H1 (cell line): Measurements from ENCODE around the gene DENND5B. TPM values are rescaled to one million over a fixed set of nuclear protein-coding genes. Genes with fewer than 3 reads are reported as not detected.

Experiments used
- CTCF ChIA-PET: fragments of 300-600 bp; sonication (Branson Sonifier 250); formaldehyde crosslinking; loops from one replicate; lab custom pipeline; 2021; ENCODE audit not compliant: partially characterized antibody; lab: Charles Lee
- POLR2A ChIA-PET: fragments of 300-600 bp; sonication (Branson Sonifier 250); formaldehyde crosslinking; loops from one replicate; lab custom pipeline; 2021; ENCODE audit warnings: inconsistent platforms; ENCODE audit not compliant: partially characterized antibody; lab: Charles Lee
- DNase-seq, 2 experiments: peaks; one replicate each; pipeline versions ENCODE4 v3.0.0 to v3.0.0-alpha.2; 2010 to 2022; ENCODE audit warnings: low spot score in 2 of 2, low read depth in 1 of 2, mixed read lengths in 1 of 2
- FAIRE-seq: peaks from 2 replicates; lab custom pipeline; 2011; peaks lifted over from hg19 to GRCh38; lab: Jason Lieb, UNC
- H2AFZ ChIP-seq: 2 replicates; pipeline ENCODE4 v1.8.1; 2012; ENCODE audit warnings: low read length, inconsistent platforms
- H2AK5ac ChIP-seq: 2 replicates; pipeline ENCODE4 v1.6.1; 2013; ENCODE audit warnings: low read depth, low read length
- H2BK120ac ChIP-seq: replicated peaks from 2 replicates; pipeline ENCODE3; 2013; ENCODE audit warnings: low read depth, low read length, inconsistent platforms
- H2BK12ac ChIP-seq: 2 replicates; pipeline ENCODE4 v1.6.1; 2013; ENCODE audit warnings: low read depth, low read length
- H2BK15ac ChIP-seq: 2 replicates; pipeline ENCODE4 v1.6.1; 2013; ENCODE audit warnings: low read length
- H2BK20ac ChIP-seq: 2 replicates; pipeline ENCODE4 v1.6.1; 2013; ENCODE audit warnings: low read length
- H2BK5ac ChIP-seq: 2 replicates; pipeline ENCODE4 v1.6.1; 2013; ENCODE audit warnings: low read depth, low read length
- H3K14ac ChIP-seq: 2 replicates; pipeline ENCODE4 v1.6.1; 2013; ENCODE audit warnings: inconsistent platforms; ENCODE audit not compliant: insufficient read length
- H3K18ac ChIP-seq: 2 replicates; pipeline ENCODE4 v1.6.1; 2013; ENCODE audit warnings: low read length; ENCODE audit errors: extremely low read depth
- H3K23ac ChIP-seq: 2 replicates; pipeline ENCODE4 v1.6.1; 2013; ENCODE audit warnings: inconsistent platforms; ENCODE audit not compliant: insufficient read length
- H3K23me2 ChIP-seq: 2 replicates; pipeline ENCODE4 v1.6.1; 2013; ENCODE audit warnings: low read depth, low read length
- H3K27ac ChIP-seq: 2 replicates; pipeline ENCODE4 v1.6.1; 2011; ENCODE audit warnings: low read depth, low read length, inconsistent platforms
- H3K27me3 ChIP-seq, 4 experiments: replicated peaks in 1 of 4; 1 replicate in 1 of 4; 2 replicates in 3 of 4; pipeline versions ENCODE4 v1.6.1 to v1.8.1; 2011 to 2013; ENCODE audit warnings: low read length in 3 of 4, mild to moderate bottlenecking in 3 of 4, inconsistent platforms in 2 of 4, mixed read lengths in 2 of 4, moderate library complexity in 1 of 4; ENCODE audit not compliant: control insufficient read depth in 3 of 4, insufficient read depth in 3 of 4; ENCODE audit errors: extremely low read depth in 1 of 4
- H3K36me3 ChIP-seq, 4 experiments: 2 replicates each; pipeline versions ENCODE4 v1.6.1 to v1.8.1; 2011 to 2013; ENCODE audit warnings: mild to moderate bottlenecking in 4 of 4, low read length in 3 of 4, moderate library complexity in 2 of 4, control low read depth in 1 of 4, inconsistent platforms in 1 of 4; ENCODE audit not compliant: insufficient read depth in 4 of 4, control insufficient read depth in 2 of 4
- H3K4ac ChIP-seq: replicated peaks from 2 replicates; pipeline ENCODE3; 2013; ENCODE audit warnings: low read length, low read depth, mixed read lengths, inconsistent platforms; ENCODE audit not compliant: insufficient read length
- H3K4me1 ChIP-seq, 4 experiments: replicated peaks in 1 of 4; 1 replicate in 1 of 4; 2 replicates in 3 of 4; pipeline versions ENCODE4 v1.6.1 to v1.8.1; 2011 to 2013; ENCODE audit warnings: low read length in 3 of 4, inconsistent platforms in 2 of 4, mixed read lengths in 1 of 4; ENCODE audit not compliant: insufficient read depth in 4 of 4, control insufficient read depth in 3 of 4
- H3K4me2 ChIP-seq, 2 experiments: 2 replicates each; pipeline versions ENCODE4 v1.6.1 to v1.8.1; 2011 to 2013; ENCODE audit warnings: low read depth in 2 of 2, low read length in 2 of 2, control low read depth in 1 of 2, inconsistent platforms in 1 of 2, mild to moderate bottlenecking in 1 of 2; ENCODE audit not compliant: insufficient read depth in 1 of 2
- H3K4me3 ChIP-seq, 4 experiments: fragments of 200-600, 300-600 bp in 1 of 4; sonication (generic), shearing (Covaris generic), sonication (Bioruptor Twin) in 1 of 4; 2 replicates each; pipeline versions ENCODE4 v1.5.1 to v1.8.1; 2011 to 2016; ENCODE audit warnings: low read length in 4 of 4, low read depth in 3 of 4, control low read depth in 2 of 4, inconsistent platforms in 2 of 4, mild to moderate bottlenecking in 2 of 4, mixed read lengths in 1 of 4, moderate library complexity in 1 of 4; ENCODE audit not compliant: insufficient read depth in 2 of 4; ENCODE audit errors: extremely low read depth in 1 of 4
- H3K56ac ChIP-seq: replicated peaks from 2 replicates; pipeline ENCODE3; 2013; ENCODE audit warnings: low read depth, mild to moderate bottlenecking, mixed read lengths, low read length, inconsistent platforms; ENCODE audit not compliant: insufficient read length
- H3K79me1 ChIP-seq: 2 replicates; pipeline ENCODE4 v1.6.1; 2013; ENCODE audit warnings: low read depth, low read length, control low read depth
- H3K79me2 ChIP-seq, 2 experiments: 2 replicates each; pipeline versions ENCODE4 v1.6.1 to v1.8.1; 2012 to 2013; ENCODE audit warnings: low read length in 2 of 2, mild to moderate bottlenecking in 2 of 2, inconsistent platforms in 1 of 2; ENCODE audit not compliant: insufficient read depth in 2 of 2, control insufficient read depth in 1 of 2
- H3K9ac ChIP-seq, 4 experiments: replicated peaks in 1 of 4; 1 replicate in 1 of 4; 2 replicates in 3 of 4; pipeline versions ENCODE4 v1.6.1 to v1.8.1; 2011 to 2013; ENCODE audit warnings: low read depth in 3 of 4, low read length in 3 of 4, control low read depth in 2 of 4, mild to moderate bottlenecking in 2 of 4, moderate library complexity in 2 of 4, inconsistent platforms in 1 of 4; ENCODE audit errors: extremely low read depth in 1 of 4
- H3K9me3 ChIP-seq, 2 experiments: 2 replicates each; pipeline versions ENCODE4 v1.6.1 to v1.8.1; 2012 to 2013; ENCODE audit warnings: mild to moderate bottlenecking in 2 of 2, moderate library complexity in 2 of 2, control low read depth in 1 of 2, inconsistent platforms in 1 of 2, low read depth in 1 of 2, low read length in 1 of 2, mixed read lengths in 1 of 2; ENCODE audit not compliant: insufficient read depth in 2 of 2
- H4K20me1 ChIP-seq, 2 experiments: replicated peaks in 1 of 2; 2 replicates each; pipeline versions ENCODE3 to v1.8.1; 2011 to 2013; ENCODE audit warnings: inconsistent platforms in 2 of 2, low read length in 2 of 2, mild to moderate bottlenecking in 1 of 2; ENCODE audit not compliant: insufficient read depth in 2 of 2, control insufficient read depth in 1 of 2
- H4K5ac ChIP-seq: 2 replicates; pipeline ENCODE4 v1.6.1; 2013; ENCODE audit warnings: low read length, low read depth, mixed read lengths, inconsistent platforms; ENCODE audit not compliant: insufficient read length
- H4K8ac ChIP-seq: 2 replicates; pipeline ENCODE4 v1.8.0; 2013; ENCODE audit warnings: mild to moderate bottlenecking, moderate library complexity, low read length, inconsistent platforms; ENCODE audit not compliant: insufficient read depth; ENCODE audit errors: extremely low read depth
- H4K91ac ChIP-seq: replicated peaks from 2 replicates; pipeline ENCODE3; 2013; ENCODE audit warnings: low read length, mixed read lengths, inconsistent platforms; ENCODE audit not compliant: insufficient read length
- ASH2L ChIP-seq: fragments of 200-600, 300-600 bp; sonication (generic); IDR thresholded peaks from one replicate; pipeline ENCODE4 v1.7.1; 2017; ENCODE audit warnings: low read length
- CREB1 ChIP-seq: IDR thresholded peaks from 2 replicates; pipeline ENCODE4 v1.6.1; 2012; ENCODE audit warnings: inconsistent platforms
- GABPA ChIP-seq: IDR thresholded peaks from 2 replicates; pipeline ENCODE4 v1.6.1; 2011; ENCODE audit warnings: mild to moderate bottlenecking, low read length, moderate library complexity, borderline replicate concordance; ENCODE audit not compliant: insufficient read depth
- GTF2F1 ChIP-seq: IDR thresholded peaks from 2 replicates; pipeline ENCODE4 v1.6.1; 2012; ENCODE audit warnings: low read depth, low read length, improper control_type of control experiment, borderline replicate concordance
- PHF8 ChIP-seq: fragments of 200-600 bp; sonication (generic); conservative IDR thresholded peaks from 2 replicates; pipeline ENCODE4 v1.7.1; 2012; ENCODE audit warnings: low read depth, mild to moderate bottlenecking, inconsistent platforms, low read length, moderate library complexity
- POLR2A ChIP-seq, 2 experiments: IDR thresholded peaks; 1 replicate in 1 of 2; 2 replicates in 1 of 2; pipeline ENCODE4 v1.6.1; 2011; ENCODE audit warnings: low read depth in 2 of 2, low read length in 2 of 2, mild to moderate bottlenecking in 2 of 2; ENCODE audit errors: control extremely low read depth in 1 of 2
- SAP30 ChIP-seq: fragments of 300-600 bp; sonication (generic); IDR thresholded peaks from 2 replicates; pipeline ENCODE4 v1.7.1; 2012; ENCODE audit warnings: low read length, moderate library complexity, mild to moderate bottlenecking, inconsistent platforms; ENCODE audit not compliant: insufficient read depth, insufficient replicate concordance
- WGBS, 2 experiments: shearing (Covaris generic) in 1 of 2; methylation state at CpG; one replicate each; pipeline versions ENCODE4 v1.1.6 to v1.1.7; 2013 to 2015; ENCODE audit warnings: low lambda C conversion rate in 2 of 2, mixed read lengths in 2 of 2, inconsistent platforms in 1 of 2, low coverage in 1 of 2, missing lambda C conversion rate in 1 of 2; ENCODE audit not compliant: insufficient replicate concordance in 2 of 2, insufficient coverage in 1 of 2, insufficient read length in 1 of 2; ENCODE audit errors: extremely low coverage in 1 of 2, missing lambda C conversion rate in 1 of 2; 5-methylcytosine and 5-hydroxymethylcytosine counted together
- polyA plus RNA-seq, 7 experiments: library from polyadenylated mRNA; depleted of rRNA in 3 of 7; stranded (reverse) in 5 of 7; unstranded in 2 of 7; fragments of >200 nt in 5 of 7; fragments of 200-250 nt in 2 of 7; gene quantifications; 1 replicate in 5 of 7; 2 replicates in 1 of 7; 4 replicates in 1 of 7; pipeline versions ENCODE4 v1.2.1 to v1.2.3, GENCODE V29; 2011 to 2013; ENCODE audit warnings: missing spikeins in 2 of 7, mixed read lengths in 2 of 7
- total RNA-seq: library from RNA; stranded (reverse); fragmentation: NEBNext Ultra II Directional; extraction: Animal tissue kit (Norgen Biotek cat#: 25700); gene quantifications from 2 replicates; pipeline ENCODE4 v1.2.1, GENCODE V29; 2021
- TF ChIP-seq, protein P1 (sequence below), 3 experiments: IDR thresholded peaks; 1 replicate in 2 of 3; 2 replicates in 1 of 3; pipeline versions ENCODE4 v1.5.1 to v1.6.1; 2011; ENCODE audit warnings: low read length in 3 of 3, mild to moderate bottlenecking in 3 of 3, inconsistent platforms in 2 of 3, low read depth in 1 of 3, moderate library complexity in 1 of 3; ENCODE audit not compliant: insufficient read depth in 1 of 3; ENCODE audit errors: control extremely low read depth in 1 of 3

Gene DENND5B
- total and polyA plus RNA-seq, 2 of the 8 experiments (the other 6 are each of a cell fraction or from before 2014, with no cell fraction given), result 13.4 to 20.2 TPM

DNA sequence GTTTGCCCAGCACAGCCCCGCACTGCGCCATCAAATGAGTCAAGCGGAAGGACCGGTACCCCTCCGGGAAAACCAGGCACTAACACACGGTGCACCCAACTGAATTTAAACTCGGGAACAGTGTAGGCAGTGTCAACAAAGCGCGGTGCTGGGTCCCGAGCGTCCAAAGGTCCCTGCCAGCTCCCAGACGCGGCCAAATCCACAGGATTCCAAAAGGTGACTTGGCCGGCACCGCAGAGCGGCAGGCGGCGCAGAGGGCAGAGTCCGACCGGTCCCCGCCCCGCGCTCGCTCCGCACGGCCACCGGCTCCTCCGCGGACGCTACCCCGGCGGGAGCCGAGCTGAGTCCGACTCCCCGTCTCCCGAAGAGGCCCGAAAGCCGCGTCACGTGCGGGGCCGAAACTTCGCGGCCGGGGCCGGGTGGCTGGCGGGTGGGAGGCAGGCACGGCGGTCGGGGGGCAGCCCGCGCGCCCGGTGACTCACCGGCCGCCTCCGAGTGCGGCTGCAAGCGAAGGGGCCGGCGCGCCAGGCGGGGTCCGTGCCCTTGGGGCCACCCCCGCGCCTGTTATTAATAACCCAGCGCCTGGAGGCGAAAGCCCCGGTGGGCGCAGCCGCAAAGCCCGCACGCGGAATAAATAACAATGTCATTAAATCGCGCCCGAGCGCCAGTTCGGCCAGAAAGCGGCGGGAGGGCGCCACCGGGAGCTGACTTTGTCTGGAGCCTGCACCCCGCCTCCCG lies 863 bp downstream of the DENND5B start:
- H3K79me1 ChIP-seq, result peaks cover 3% of the 10 kb centered on the region; the same call in 1 of the 2 replicates
- H3K4me2 ChIP-seq, result peak overlapping the region; percentile 71 to 81
- FAIRE-seq, result no peak
- no peak overlapping the region for H4K91ac ChIP-seq
- H3K79me2 ChIP-seq, result peaks cover 0 to 38% of the 10 kb centered on the region in 2 experiments; a peak in 3 of 4 replicates
- H3K18ac ChIP-seq, result peak overlapping the region; percentile 95; the same call in 1 of the 2 replicates
- POLR2A ChIA-PET, result interaction anchor here (0.8 to 2.0 kb wide), 11 partner anchors 11 to 267 kb away, joined by 3 to 13 read pairs (median 4); no protein-coding TSS in a partner anchor
- DNase-seq, result peak in 1 of 2 experiments; percentile 84
- no peak overlapping the region for H3K14ac ChIP-seq
- H2BK120ac ChIP-seq, result no peak overlapping the region
- H3K27me3 ChIP-seq, result peaks cover 0 to 6% (median 4%) of the 10 kb centered on the region in 4 experiments; a peak in 3 of 7 replicates
- H3K9ac ChIP-seq, result peak overlapping the region; percentile 57 to 82 (median 72); a peak in 6 of 7 replicates
- peak overlapping the region; percentile 64 for H4K5ac ChIP-seq
- peaks cover 0 to 7% (median 2%) of the 10 kb centered on the region in 4 experiments; a peak in 2 of 7 replicates for H3K4me1 ChIP-seq
- H2BK20ac ChIP-seq, result no peak overlapping the region
- H3K23ac ChIP-seq, result no peak overlapping the region
- no peaks in the 10 kb centered on the region for H3K9me3 ChIP-seq
- WGBS, 2 experiments, result 1% methylated on average over 54 of the region's 85 CpGs; no CpG with 5 or more reads in 1 of the 2 experiments
- peaks cover 7% of the 10 kb centered on the region for H3K23me2 ChIP-seq
- H3K27ac ChIP-seq, result peak overlapping the region; percentile 59; the same call in 1 of the 2 replicates
- no peak overlapping the region for H2BK5ac ChIP-seq
- CTCF ChIA-PET, result interaction anchor here (0.8 to 1.3 kb wide), 3 partner anchors 31 to 187 kb away, joined by 3 to 4 read pairs (median 3); no protein-coding TSS in a partner anchor
- H2AK5ac ChIP-seq, result no peak overlapping the region
- peak overlapping the region; percentile 69; the same call in 1 of the 2 replicates for H2AFZ ChIP-seq
- peak overlapping the region; percentile 82 to 90 (median 85) for H3K4me3 ChIP-seq
- no peak overlapping the region for H3K4ac ChIP-seq
- H2BK12ac ChIP-seq, result no peak overlapping the region
- no peaks in the 10 kb centered on the region for H3K36me3 ChIP-seq
- no peak overlapping the region for H2BK15ac ChIP-seq
- peak overlapping the region; percentile 28 for H3K56ac ChIP-seq
- H4K8ac ChIP-seq, result peak overlapping the region; percentile 97; the same call in 1 of the 2 replicates
- H4K20me1 ChIP-seq, result peaks cover 4 to 8% of the 10 kb centered on the region in 2 experiments
- no peak; the same call in 1 of the 2 replicates for TF ChIP-seq PHF8
- no peak for TF ChIP-seq GTF2F1
- no peak; a peak in 1 of 3 replicates for TF ChIP-seq POLR2A (IDR thresholded peaks at IDR 0.05; ENCODE audit: control extremely low read depth in 1 of 2, low read depth in 2 of 2, low read length in 2 of 2)
- TF ChIP-seq, protein P1, sequence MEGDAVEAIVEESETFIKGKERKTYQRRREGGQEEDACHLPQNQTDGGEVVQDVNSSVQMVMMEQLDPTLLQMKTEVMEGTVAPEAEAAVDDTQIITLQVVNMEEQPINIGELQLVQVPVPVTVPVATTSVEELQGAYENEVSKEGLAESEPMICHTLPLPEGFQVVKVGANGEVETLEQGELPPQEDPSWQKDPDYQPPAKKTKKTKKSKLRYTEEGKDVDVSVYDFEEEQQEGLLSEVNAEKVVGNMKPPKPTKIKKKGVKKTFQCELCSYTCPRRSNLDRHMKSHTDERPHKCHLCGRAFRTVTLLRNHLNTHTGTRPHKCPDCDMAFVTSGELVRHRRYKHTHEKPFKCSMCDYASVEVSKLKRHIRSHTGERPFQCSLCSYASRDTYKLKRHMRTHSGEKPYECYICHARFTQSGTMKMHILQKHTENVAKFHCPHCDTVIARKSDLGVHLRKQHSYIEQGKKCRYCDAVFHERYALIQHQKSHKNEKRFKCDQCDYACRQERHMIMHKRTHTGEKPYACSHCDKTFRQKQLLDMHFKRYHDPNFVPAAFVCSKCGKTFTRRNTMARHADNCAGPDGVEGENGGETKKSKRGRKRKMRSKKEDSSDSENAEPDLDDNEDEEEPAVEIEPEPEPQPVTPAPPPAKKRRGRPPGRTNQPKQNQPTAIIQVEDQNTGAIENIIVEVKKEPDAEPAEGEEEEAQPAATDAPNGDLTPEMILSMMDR (IDR thresholded peaks at IDR 0.05; ENCODE audit: control extremely low read depth in 1 of 3, insufficient read depth in 1 of 3, low read depth in 1 of 3, low read length in 3 of 3), result 0 out of 4 replicates have a peak, but pooled peaks of 1 of the 3 experiments have one; percentile 3
- TF ChIP-seq CREB1, result peak; percentile 85
- TF ChIP-seq ASH2L, result peak; percentile 84
- peak; percentile 65 for TF ChIP-seq SAP30
- no peak for TF ChIP-seq GABPA
